ENCODE results near the gene CYP46A1.

CYP46A1 gene

GRCh38 chr14:99742074-99742473 lies 58.0 kb downstream of the CYP46A1 start:
- DNase-seq (ENCODE audit: low read depth in 1 of 2, low spot score in 1 of 2): no peak

GRCh38 chr14:99742509-99743487 lies 58.7 kb downstream of the CYP46A1 start:
- no peak for DNase-seq (ENCODE audit: low read depth in 1 of 2, low spot score in 1 of 2)

DNA sequence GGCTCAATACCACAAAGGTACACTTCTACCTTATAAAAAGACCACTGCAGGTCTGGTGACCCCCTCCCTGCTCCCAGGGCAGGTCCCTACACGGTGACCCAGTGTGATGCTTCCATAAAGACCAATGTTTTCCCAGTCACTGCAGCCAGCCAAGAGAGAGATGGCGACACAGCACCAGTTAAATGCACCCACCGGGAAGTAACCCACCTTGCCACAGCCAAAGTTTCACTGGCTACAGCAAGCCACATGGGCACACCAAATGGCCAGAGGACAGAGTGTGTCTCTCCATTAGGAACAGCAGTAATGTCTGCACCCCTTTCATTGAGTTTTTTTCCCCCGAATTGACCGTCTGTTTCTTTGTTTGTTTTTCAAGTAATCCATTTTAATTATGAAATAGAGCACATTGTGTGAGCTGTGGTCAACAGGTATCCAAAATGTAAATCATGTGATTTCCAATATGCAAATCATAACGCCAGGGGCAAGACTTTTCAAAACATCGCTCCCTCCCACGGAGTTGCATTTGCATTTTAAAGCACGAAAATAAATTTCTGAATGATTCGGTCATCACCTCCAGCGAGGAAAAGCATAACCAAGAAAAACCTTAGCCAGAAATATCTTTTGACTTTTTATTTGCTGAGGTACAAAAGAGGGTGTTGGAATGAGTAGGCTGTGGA lies 60.2 kb downstream of the CYP46A1 start:
- no peak for DNase-seq (ENCODE audit: low read depth in 1 of 2, low spot score in 1 of 2)

DNA sequence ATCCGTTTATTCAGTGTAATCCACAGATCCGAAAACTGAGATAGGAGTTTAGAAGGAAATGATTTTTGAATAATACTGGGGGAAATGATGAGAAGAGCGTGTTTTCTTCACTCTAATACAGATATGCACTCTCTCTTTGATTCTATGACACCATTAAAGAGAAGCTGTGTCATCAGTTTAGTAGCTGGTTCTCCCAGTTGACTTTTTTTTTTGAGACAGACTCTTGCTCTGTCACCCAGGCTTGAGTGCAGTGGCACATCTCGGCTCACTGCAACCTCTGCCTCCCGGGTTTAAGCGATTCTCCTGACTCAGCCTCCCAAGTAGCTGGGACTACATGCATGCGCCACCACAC lies 60.8 kb downstream of the CYP46A1 start:
- no peak for DNase-seq (ENCODE audit: low read depth in 1 of 2, low spot score in 1 of 2)

- no peak for DNase-seq (ENCODE audit: low read depth in 1 of 2, low spot score in 1 of 2)
These were observed 61.3 kb downstream of the CYP46A1 start for GRCh38 chr14:99745307-99745951.

DNA sequence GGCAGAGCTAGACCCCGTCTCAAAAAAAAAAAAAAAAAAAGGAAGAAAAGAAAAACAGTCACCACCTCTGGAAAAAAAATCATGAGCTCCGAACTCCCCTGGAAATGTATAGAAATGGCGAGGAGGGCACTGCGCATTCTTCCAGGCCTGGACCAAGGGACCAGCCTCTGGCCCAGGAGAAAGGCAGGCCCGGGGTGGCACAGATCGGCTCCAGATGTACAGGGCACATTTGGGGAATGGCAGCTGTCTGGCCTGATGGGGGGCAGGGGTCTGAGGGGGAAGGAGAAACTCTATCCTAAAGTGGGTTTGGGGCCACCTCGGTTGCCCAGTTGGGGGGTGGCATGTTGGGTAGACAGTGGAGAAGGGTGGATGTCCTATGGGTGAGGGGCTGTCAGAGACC lies 63.1 kb downstream of the CYP46A1 start:
- no peak for DNase-seq (ENCODE audit: low read depth in 1 of 2, low spot score in 1 of 2)

DNA sequence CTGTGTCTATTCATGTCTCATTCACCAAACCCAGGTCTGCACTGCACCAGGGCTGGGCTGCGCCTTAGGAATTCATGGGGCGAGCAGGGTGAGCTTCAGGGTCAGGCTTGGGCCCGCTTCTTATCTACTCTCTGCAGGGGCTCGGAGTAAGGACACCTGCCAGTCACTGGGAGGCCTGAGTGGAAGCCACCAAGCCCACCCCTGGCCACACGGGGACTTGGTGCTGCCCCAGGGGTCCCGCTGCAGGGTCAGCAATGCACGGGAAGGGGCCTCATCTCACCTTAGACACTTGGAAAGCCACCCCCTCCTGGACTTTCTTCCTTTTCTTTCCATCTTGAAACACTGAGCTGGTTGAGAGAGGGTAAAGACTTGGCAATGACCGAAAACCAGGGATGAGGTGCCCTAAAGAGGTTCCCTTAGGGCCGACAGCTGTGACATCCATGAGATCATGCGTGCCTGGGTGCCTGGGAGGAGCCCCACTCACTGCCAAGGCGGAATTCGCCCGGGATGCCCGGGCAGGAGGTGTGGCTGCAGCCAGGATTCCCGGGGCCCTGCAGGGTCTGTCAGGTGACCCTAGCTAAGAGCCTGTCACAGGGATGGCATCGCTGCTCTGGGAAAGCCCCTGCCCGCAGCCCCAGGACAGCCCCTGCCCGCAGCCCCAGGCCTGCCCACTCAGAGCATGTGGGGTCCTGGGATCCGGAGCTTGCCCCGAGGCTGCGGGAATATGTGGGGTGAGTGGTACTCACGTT lies 63.7 kb downstream of the CYP46A1 start:
- no peak for DNase-seq (ENCODE audit: low read depth in 1 of 2, low spot score in 1 of 2)

- DNase-seq (ENCODE audit: low read depth in 1 of 2, low spot score in 1 of 2): no peak
These were observed 64.4 kb downstream of the CYP46A1 start for GRCh38 chr14:99748529-99748928.

DNA sequence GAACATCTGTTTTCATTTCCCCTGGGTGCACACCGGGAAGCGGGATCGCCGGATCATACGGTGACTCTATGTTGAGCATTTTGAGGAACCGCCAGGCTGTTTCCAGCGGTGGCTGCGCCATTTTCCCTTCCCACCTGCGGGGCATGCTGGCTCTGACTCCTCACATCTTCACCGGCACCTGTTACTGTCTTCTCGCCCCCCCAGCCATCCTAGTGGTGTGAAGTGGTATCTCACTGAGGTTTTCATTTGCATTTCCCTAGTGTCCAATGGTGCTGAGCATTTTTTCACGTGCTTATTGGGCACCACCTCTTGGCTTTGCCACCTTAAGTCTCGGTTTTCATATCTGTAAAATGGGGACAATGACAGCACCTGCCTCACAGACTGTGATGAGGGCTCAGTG lies 65.0 kb downstream of the CYP46A1 start:
- DNase-seq (ENCODE audit: low read depth in 1 of 2, low spot score in 1 of 2): no peak

GRCh38 chr14:99749763-99750715 lies 65.9 kb downstream of the CYP46A1 start:
- DNase-seq (ENCODE audit: low read depth in 1 of 2, low spot score in 1 of 2): no peak

DNA sequence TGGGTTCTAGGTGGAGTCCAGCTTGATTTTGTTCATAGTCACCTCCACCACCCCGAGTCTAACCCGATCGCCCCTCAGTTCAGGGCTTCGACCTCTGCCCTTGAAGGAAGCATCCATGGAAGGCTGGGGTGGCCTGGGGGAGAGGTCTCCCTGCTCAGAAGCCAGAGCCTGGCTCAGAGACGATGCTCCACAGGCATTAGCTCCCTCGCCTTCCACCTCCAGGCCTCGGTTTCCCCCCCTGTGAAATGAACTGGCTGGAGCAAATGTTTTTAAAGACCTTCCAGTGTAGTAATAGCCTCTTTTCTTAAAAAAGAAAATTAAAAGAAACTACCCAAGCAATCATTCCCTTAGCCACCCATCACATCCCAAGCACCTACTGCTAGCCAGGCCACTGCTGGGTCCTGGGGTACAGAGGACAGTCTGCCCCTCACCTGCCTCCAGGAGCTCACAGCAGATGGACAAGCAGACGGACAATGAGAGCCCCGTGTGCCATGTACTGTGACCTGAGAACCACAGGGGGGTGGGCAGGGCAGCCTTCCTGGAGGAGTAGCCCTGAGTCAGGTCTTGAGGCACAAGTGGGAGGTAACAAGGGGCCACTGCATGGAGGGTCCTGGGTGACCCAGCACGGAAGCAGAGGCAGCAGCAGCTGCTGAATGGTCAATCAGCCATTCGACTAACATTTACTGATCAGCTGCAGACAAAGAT lies 66.8 kb downstream of the CYP46A1 start:
- no peak for DNase-seq (ENCODE audit: low read depth in 1 of 2, low spot score in 1 of 2)

DNA sequence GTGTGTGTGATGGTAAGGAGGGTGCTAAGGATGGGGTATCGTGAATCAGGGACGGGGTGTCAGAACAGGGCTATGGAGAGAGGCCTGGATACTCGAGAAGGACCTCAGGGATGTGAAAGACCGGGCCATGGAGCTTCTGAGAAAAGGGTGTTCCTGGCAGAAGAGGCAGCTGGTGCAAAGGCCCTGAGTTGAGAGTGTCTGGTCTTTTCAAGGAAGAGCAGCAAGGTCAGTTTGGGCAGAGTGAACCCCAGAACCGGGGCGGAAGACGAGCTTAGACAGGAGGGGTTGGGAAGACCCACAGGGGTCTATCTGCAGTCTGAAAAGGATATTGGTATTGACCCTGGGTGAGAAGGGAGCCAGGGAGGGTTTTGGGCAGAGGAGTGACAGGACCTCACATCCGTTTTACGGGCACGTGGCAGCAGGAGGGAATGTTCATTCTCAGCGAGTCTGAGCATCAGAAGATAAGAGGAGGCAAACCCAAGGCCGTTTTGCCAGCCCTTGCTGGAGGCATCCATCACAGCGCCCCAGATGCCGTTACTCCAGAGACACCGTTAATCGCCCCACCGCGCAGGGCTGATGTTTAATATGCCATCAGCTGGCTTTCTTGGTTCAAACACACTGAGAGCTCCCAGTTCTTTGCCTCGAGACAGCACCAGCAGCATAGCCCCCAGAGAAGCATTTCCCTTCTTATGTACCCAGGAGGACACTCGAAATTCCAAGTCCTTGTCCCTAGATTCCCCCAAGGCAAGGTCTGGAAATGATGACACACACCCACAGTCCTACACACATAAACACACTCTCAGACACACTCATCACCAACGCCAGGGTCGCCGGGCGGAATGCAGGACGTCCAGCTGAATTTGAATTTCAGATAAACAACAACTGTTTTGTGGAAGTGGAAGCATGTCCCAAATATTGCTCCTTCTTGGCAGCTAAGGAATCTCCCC lies 67.7 kb downstream of the CYP46A1 start:
- no peak for DNase-seq (ENCODE audit: low read depth in 1 of 2, low spot score in 1 of 2)

GRCh38 chr14:99752486-99753121 lies 68.5 kb downstream of the CYP46A1 start:
- no peak for DNase-seq (ENCODE audit: low read depth in 1 of 2, low spot score in 1 of 2)

GRCh38 chr14:99753225-99754140 lies 69.4 kb downstream of the CYP46A1 start:
- no peak for DNase-seq (ENCODE audit: low read depth in 1 of 2, low spot score in 1 of 2)

GRCh38 chr14:99754141-99755067 lies 70.3 kb downstream of the CYP46A1 start:
- DNase-seq (ENCODE audit: low read depth in 1 of 2, low spot score in 1 of 2): no peak

- DNase-seq (ENCODE audit: low read depth in 1 of 2, low spot score in 1 of 2): no peak
These were observed 70.9 kb downstream of the CYP46A1 start for GRCh38 chr14:99755068-99755405.
